AG08395 (cell line): ENCODE results near the gene RUNDC1.
"Not testable (repeated sequence)": the region's sequence is repeated elsewhere in the genome, so short reads cannot be mapped to it uniquely, and the experiment has no call there.

ENCODE experiments used
- DNase-seq: peaks from one replicate; pipeline ENCODE4 v3.0.0; 2012; ENCODE audit warnings: mixed read lengths, low spot score

The RUNDC1 gene

DNA sequence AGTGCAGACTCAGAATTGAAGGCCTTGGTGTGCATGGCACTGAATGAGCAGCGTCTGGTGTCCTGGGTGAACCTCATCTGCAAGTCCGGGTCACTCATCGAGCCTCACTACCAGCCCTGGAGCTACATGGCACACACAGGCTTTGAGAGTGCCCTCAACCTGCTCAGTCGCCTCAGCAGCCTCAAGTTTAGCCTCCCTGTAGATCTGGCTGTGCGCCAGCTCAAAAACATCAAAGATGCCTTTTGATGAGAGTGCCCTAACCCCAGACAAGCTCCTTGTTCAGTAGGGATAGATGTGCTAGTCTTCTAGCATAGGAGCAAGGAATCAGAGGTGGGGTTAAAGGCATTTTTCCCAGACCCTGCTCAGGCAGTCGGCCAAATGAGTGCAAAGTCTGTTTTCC is 11.1 kb downstream of the RUNDC1 start:
- no peak for DNase-seq

DNA sequence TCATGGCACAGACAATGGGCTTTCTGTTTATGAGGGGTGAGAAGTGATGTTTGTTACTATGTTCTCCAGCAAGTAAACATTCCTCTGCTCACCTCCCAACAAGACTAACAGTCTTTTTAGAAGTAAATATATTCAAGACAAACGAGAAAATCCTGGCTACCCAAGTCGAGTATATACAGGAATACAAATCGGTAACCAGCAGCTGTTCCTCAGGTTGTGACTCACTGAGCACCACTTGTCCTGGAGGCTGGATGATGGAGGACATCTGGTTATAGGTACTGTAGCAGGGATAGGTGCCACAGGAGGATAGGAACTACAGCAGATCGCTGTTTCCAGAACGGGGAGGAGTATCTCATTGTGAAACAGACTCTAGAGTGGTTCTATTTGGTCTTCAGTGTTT is 12.5 kb downstream of the RUNDC1 start:
- DNase-seq = no peak

DNA sequence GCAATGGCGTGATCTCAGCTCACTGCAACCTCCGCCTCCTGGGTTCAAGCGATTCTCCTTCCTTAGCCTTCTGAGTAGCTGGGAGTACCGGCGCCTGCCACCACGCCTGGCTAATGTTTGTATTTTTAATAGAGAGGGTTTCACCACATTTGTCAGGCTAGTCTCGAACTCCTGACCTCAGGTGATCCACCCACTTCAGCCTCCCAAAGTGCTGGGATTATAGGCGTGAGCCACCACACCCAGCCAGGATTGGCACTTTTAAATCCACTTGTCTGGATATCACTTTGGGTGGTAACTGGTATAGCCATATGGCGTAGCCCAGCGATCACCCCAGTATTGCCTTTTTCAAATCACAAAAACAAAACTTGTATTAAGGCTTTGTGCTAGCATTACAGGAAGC is 13.5 kb downstream of the RUNDC1 start:
- not testable (repeated sequence) for DNase-seq

DNA sequence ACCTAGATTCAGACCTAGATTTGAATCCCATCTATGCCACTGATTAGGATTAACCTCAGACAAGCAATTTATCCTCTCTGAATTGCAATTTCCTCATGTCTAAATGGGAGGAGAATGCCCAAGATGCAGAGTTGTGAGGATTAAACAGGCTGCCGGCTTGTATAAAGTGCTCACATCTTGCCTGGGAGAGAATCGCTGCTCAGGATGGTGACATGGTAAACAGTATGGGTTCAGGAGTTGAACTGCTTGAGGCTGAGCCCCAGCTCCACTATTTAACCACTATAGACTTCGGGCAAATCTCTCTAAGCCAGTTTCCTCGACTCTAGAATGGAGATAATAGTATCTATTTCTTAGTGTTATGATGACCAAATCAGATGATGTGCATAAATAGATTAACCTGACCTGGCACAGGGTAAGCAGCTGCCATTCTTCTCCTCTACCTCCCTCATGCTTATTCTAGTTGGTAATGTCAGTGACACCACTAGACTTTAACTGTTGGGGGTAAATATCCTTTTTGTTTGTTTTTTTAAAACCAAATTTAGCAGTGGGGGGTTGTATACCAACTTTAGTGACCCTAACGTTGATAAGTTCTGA is 17.1 kb downstream of the RUNDC1 start:
- DNase-seq = no peak

DNA sequence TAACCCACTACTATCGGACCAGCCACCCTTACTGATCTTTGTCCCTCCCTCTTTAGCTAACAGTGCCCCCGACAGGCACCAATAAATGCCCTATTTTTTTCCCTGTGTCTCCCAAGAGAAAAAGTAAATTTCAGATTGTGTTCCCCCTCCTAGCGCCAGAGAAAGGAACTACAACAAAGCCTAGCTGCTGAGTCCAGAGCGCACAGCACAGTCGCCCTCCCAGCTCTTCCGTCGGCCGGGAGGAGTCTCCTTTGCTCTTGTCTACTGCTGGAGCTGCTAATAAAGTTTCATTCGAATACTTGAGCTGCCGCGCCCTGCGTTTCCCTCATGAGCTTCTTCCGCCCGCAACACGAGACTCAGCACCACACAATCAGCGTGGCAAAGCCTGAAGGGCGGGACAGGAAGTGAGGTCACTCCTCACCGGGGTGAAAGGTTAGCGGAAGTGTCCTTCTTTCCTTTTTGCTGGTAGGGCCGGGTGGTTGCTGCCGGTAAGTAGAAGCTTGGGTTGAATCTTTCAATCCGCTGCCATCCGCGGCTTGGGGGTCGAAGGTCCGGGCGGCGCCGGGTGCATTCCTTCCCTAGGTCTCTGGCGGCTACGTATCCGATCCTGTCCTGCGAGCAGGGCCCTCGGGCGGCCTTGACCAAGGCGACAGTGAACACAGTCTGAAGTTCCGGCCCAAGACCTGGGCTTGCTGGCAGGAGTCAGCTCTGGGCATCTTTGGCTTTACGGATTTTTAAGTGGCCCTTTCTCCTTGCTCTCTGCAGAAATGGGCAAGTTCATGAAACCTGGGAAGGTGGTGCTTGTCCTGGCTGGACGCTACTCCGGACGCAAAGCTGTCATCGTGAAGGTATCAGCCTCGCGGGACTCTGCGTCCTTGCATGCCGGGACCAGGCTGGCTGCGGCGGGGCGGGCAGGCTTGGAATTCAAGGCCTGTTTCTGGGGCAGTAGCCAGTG is 17.9 kb downstream of the RUNDC1 start, which contains the start of gene RPL27:
TSS of gene RPL27 (plus strand) at position 436 of the 955 bp plus-strand sequence. CDS start at position 768, 332 bp downstream.
- peak; percentile 97 for DNase-seq

DNA sequence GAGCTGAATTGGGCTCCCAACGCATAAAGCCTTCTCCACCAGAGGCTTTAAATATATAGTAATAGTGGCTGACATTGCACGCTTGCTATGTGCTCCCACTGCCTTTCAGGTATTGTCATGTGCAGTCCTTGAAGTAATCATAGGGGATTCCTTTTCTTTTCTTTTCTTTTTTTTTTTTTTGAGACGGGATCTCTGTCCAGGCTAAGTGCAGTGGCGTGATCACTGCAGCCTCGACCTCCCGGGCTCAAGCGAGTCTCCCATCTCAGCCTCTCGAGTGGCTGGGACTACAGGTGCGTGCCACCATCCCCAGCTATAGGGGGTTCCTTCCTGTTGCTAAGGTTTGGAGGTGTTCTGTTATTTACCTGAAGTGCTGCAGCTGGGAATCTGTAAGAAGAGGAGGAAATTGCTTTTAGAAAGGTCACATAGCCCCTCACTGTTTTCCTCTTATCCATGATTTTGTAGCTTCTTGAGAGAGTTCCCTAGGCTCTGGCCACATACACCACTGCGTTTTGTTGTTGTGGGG is 18.7 kb downstream of the RUNDC1 start:
- DNase-seq = no peak

DNA sequence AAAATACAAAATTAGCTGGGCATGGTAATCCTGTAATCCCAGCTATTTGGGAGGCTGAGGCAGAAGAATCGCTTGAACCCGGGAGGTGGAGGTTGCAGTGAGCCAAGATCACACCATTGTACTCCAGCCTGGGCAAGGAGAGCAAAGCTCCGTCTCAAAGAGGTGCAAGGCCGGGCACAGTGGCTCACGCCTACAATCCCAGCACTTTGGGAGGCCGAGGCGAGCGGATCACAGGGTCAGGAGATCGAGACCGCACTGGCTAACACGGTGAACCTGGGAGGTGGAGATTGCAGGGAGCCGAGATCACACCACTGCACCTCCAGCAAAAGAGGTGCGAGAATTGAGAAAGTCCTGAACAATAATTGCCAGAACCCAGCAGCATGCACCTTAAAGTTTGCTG is 20.5 kb downstream of the RUNDC1 start:
- not testable (repeated sequence) for DNase-seq

DNA sequence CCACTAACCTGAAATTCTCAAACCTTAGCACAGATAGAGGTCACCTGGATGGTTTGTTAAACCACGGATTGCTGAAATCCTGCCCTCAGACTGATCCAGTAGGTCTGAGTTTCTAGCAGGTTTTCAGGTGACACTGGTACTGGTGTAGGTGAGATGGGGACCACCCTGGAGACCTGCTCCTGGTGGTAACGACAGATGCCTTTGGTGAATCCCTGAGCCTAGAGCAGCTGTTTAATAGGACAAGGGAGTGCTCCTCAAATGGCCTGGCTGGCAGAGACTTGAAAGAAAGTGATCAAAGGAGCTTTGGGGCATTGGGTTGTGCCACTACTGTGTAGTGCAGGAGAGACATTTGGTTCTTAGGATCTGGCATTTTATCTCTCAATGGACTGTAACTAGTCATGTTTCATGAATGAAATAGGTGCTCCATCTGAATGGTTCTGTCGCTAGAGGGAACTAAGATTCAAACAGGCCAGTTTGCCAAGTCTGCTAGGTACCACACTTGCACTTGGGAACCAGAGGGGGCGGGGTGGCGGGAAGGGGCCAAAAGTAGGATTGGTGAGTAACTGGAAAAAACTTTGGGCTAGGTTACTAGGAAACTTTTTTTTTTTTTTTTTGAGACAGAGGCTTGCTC is 23.3 kb downstream of the RUNDC1 start:
- no peak for DNase-seq

DNA sequence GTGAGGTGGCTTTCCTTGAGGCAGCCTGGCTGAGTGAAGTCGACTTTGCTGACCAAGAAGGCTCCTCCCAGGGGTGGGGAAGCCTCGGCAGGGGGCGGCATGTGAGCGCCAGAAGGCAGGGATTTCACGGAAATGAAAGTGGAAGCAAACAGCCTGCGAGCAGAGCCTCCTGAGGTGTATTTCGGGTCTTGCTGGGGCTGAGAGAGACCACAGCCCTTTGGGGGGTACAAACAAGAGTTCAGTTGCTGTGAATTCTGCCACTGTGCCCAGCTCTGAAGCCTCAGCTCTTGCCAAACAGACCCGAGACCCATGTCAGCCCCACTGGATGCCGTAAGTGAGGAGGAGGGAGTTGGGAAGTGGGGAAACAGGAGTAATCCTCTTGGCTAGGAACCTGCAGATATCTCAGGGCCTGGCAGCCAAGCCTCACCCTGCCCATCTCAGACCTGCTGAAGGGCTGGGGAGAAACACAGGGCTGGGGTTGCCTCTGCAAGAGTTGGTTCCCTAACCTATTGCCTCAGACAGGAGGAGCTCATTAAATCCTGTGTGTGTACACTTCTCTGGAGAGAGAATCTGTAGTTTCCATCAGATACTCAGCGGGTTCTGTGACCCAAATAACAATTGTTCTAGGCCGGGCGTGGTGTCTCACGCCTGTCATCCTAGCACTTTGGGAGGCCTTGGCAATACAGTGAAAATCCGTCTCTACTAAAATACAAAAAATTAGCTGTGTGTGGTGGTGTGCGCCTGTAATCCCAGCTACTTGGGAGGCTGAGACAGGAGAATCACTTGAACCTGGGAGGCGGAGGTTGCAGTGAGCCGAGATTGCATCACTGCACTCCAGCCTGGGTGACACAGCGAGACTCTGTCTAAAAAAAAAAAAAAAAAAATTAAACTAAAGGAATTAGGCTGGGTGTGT is 26.5 kb downstream of the RUNDC1 start, which contains the start of gene IFI35:
TSS of gene IFI35 (plus strand) at position 146 of the 913 bp plus-strand sequence. CDS start at position 310, 164 bp downstream.
- peak; percentile 88 for DNase-seq

DNA sequence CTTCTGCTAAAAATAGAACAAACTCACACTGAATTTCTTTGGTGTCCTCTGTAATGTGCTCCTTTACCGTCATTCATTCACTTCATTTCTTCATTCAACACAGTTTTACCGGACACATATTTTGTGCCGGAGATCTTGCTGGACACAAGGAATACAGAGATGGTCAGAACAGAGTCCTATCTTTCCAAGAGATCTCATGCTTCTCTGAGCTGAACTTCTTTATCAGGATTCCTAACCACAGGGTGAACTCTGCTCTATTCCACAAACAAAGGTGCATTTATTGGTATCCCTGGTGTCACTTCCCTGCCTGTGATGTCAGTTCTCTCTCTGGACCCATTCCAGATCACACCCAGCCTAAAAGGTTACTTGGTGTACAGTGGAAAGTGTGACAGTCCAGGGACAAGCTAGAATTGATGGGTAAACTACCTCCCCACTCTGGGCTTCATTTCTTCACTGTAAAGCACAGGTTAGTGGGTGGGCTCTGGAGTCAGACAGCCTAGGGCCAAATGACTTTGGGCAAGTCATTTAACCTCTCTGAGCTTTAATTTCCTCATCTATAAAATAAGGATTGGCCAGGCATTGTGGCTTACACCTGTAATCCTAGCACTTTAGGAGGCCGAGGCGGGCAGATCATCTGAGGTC is 30.4 kb downstream of the RUNDC1 start:
- DNase-seq = no peak

DNA sequence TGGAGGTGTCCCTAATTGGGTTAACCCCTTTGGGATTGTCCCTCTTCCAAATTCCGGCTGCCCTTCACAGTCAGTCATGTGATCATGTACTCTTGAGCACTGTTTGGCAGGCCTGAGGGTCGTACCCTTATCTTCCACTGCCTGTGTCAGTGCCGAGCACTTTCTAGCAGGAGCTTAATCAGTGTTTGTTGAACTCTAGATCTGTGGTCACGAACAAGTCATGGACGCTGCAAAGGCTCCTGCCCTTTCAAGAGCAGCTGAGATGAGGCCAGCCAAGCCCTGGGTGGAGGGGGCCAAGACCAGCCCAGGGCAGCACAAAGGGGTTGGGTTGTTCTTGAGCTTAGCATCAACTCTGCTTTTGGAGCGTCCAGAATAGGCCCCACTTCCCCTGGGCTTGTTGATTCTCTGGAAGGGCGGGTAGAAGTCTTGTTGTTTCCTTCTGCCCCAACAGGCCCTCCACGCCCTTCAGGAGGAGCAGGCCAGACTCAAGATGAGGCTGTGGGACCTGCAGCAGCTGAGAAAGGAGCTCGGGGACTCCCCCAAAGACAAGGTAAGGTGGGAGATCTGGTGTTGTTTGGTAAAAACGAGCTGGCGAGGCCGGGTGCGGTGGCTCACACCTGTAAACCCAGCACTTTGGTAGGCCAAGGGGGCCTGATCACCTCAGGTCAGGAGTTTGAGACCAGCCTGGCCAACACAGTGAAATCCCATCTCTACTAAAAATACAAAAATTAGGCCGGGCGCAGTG is 31.5 kb downstream of the RUNDC1 start:
- no peak for DNase-seq

DNA sequence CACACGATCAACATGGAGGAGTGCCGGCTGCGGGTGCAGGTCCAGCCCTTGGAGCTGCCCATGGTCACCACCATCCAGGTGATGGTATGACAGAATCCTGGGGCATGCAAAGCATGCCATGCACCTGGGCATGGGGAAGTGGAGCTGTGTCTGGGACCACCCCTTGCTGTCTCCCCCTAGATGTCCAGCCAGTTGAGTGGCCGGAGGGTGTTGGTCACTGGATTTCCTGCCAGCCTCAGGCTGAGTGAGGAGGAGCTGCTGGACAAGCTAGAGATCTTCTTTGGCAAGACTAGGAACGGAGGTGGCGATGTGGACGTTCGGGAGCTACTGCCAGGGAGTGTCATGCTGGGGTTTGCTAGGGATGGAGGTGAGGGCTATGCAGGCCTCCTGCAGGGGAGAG is 32.9 kb downstream of the RUNDC1 start:
- DNase-seq = no peak

DNA sequence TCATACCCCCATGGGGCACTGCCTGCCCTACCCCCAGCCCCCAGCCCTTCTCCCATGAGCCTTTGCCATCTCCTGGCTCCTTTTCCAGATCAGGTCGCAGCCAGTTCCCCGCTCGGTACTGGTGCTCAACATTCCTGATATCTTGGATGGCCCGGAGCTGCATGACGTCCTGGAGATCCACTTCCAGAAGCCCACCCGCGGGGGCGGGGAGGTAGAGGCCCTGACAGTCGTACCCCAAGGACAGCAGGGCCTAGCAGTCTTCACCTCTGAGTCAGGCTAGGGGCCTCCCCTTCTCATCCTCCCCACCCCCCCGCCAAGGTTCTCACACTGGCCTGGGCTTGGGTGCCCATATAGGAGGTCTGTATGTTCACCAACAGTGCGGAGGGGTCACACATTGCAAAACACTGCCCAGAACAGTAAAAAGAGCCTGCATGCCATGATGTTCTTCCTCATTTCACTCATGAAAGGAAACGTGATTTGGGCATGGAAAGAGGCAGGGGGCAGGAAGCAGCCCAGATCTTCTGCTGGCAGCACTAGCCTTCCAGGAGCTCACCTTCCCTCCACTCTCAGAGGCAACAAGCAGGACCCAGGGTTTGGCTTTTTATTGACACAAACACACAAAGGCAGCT is 33.8 kb downstream of the RUNDC1 start:
- no peak for DNase-seq

DNA sequence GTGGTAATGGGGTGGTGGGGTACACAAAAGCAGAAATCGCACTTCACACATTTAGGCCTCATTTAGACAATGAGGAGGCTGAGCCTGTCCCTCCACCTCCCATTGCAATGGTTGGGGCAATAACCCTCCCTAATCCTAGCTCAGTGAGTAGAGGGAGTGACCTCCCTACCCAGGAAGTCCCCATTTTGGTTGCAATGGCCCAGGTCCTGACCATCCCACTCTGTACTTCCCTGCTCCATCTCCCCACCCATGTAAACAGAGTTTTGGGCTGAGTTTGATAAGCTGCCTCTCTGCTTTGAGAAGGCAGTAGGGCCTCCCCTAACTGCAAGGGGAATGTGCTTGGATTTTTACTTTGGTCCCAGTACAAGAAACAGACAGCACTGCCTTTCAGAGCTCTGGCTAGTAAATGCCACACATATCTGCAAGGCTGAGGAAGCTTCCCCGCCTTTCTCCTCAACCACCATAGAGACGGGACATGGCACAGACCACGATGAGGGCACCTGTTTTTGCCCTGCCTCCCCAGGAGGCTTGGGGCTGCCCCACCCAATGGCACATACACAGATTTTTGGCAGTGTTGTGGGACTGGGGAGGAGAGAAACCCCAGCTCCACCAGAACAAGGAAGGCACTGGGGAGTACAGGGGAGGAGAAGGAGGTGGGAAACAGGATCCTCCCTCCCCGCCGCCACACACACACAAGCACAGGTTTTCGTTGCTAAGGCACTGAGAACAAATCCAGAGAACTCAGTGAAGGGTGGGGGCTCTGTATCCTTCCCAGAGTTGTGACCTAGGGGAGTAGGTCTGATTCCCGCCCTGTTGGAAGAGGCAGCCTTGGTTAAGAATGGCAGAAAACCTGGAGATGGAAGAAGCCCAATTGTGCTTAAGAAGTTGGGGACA is 34.5 kb downstream of the RUNDC1 start:
- no peak for DNase-seq

DNA sequence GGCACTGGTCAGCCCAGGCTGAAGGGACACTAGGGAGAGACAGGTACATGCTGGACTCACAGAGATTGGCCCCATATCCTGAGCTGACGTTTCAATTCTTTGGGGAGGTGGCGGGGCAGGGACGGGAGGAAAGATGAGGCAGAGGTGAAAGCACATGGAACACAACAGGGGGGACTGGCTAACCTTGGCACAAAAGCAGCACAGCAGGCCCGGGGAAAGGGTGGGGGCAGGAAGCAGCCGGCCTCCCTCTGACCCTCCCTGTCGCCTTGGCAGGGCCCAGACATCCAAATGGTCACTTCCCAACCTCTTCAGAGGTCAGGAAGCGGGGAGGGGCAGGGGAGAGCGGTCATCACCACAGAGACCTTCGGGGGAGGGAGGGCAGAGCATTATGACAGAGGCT is 35.2 kb downstream of the RUNDC1 start:
- no peak for DNase-seq

DNA sequence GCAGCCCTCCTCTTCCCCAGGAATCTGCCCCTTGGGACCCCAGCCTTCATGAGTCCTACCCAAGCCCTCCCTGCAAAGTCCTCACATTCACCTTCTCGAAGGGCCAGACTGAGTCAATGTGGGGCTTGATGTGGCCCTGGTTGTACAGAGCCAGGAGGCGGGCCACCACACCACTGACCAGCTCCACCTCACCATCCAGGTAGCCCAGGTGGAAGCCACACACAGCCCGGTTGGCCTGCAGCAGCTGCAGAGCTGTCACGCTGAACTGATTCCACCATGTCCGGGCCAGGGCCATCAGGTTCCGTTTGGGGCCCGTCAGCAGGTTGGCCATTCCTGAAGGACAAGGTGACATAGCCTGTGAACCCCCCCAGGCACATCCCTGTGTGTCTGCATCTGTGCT is 35.9 kb downstream of the RUNDC1 start:
- no peak for DNase-seq

DNA sequence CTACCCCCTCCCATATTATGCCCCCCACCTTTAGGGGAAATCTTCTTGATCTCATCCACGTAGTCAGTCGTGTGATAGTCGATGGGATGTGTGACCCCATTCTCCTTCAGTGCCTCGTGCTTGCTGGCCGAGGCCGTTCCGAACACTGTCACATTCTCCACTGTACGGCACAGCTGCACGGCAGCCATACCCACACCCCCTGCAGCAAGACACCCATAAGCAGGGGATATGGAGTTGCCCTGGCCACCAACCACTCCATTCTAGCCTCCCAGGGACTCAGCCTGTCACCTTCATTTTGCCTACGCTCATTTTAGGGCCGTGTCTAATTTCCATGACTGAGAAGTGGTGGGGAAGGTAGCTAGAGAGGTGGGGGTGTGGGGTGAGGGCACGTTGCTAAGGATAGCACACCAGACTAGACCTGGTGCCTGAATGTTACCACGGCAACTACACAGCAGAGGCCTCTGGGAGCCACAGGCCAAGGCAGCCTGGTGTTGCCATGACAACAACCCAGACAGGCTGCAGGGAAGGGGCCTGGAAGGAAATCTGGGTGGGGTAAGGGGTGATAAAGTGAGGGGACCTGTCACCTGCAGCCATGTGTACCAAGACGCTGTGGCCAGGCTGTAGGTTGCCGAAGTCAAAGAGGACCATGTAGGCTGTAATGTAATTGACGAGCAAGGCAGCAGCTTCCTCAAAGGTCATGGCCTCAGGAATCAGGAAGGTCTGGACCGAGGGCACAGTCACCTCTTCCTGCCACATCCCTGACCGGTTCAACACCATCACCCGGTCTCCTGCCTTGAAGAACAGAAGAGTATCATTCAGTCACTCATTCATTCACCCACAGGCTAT is 37.9 kb downstream of the RUNDC1 start:
- DNase-seq = no peak

DNA sequence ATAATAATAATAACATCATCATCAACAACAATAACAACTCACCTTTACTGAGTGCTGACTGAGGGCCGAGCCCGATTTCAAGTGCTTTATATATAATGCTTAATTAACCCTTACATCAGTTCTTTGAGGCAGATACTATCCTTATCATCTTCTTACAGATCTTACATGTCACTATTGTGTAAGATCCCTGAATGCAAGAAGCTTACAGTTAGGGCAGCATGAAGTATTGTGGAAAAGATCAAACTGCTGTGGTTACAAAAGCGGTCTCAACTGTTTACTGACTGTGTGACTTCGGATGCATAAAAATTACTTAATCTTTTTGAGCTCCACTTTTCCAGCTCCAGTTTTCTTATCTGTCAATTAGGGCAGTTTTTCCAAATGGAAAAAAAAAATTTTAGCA is 38.6 kb downstream of the RUNDC1 start:
- no peak for DNase-seq
